ENCODE results near the gene USP16.
A peak's percentile ranks its signal among the peaks of the same experiment; 100 is the strongest.
"Not testable (repeated sequence)": the region's sequence is repeated elsewhere in the genome, so short reads cannot be mapped to it uniquely, and the experiment has no call there.

The USP16 gene

GRCh38 chr21:29007810-29008209 lies 16.7 kb upstream of the USP16 start:
- peaks cover 10% of the 10 kb centered on the region for H3K36me3 Mint-ChIP-seq (ENCODE audit: insufficient read depth)
- no peak overlapping the region for H3K27ac Mint-ChIP-seq (ENCODE audit: low read depth)
- DNase-seq (ENCODE audit: low spot score in 2 of 2), result no peak
- H3K4me1 Mint-ChIP-seq, result no peaks in the 10 kb centered on the region
- ATAC-seq (replicated peaks; ENCODE audit: extremely low read depth, poor library complexity, severe bottlenecking), result no peak
- H3K27me3 Mint-ChIP-seq, result no peaks in the 10 kb centered on the region
- no peak overlapping the region for H3K4me3 Mint-ChIP-seq
- no peaks in the 10 kb centered on the region for H3K9me3 Mint-ChIP-seq

DNA sequence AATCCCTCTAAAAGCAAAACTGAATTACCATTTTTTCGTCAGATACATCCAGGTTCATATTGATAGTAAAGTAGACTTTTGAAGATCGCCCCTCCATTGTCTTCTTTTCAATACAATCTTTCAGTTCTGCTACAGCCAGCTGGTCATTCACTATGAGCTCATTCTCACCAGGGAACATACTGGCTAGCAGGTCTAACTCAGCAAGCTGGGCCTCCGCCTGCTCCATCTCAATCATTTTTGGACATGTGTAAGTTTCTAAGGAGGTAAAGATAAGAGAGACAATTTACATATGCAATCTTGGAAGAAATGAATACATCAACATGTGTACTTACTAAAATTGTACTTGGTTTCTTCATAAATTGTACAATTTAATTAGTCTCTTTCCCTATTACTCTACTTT lies 16.1 kb upstream of the USP16 start:
- DNase-seq (ENCODE audit: low spot score in 2 of 2), result no peak
- H3K27ac Mint-ChIP-seq (ENCODE audit: low read depth), result no peak overlapping the region
- no peak for ATAC-seq (replicated peaks; ENCODE audit: extremely low read depth, poor library complexity, severe bottlenecking)
- H3K4me3 Mint-ChIP-seq, result no peak overlapping the region
- no peaks in the 10 kb centered on the region for H3K9me3 Mint-ChIP-seq
- peaks cover 9% of the 10 kb centered on the region for H3K36me3 Mint-ChIP-seq (ENCODE audit: insufficient read depth)
- H3K27me3 Mint-ChIP-seq, result no peaks in the 10 kb centered on the region
- no peaks in the 10 kb centered on the region for H3K4me1 Mint-ChIP-seq

- H3K27me3 Mint-ChIP-seq; H3K4me3 Mint-ChIP-seq; H3K9me3 Mint-ChIP-seq; ATAC-seq (replicated peaks; ENCODE audit: extremely low read depth, poor library complexity, severe bottlenecking); H3K36me3 Mint-ChIP-seq (ENCODE audit: insufficient read depth); H3K4me1 Mint-ChIP-seq; H3K27ac Mint-ChIP-seq (ENCODE audit: low read depth); DNase-seq (ENCODE audit: low spot score in 2 of 2): not testable (repeated sequence)
Observed at GRCh38 chr21:29011236-29011635, 13.2 kb upstream of the USP16 start.

GRCh38 chr21:29017639-29018237 lies 6.7 kb upstream of the USP16 start:
- peaks cover 12% of the 10 kb centered on the region for H3K36me3 Mint-ChIP-seq (ENCODE audit: insufficient read depth)
- H3K27ac Mint-ChIP-seq (ENCODE audit: low read depth), result peak overlapping the region; percentile 72
- ATAC-seq (replicated peaks; ENCODE audit: extremely low read depth, poor library complexity, severe bottlenecking) (no peak), DNase-seq (ENCODE audit: low spot score in 2 of 2) (no peak)
- no peaks in the 10 kb centered on the region for H3K9me3 Mint-ChIP-seq
- H3K4me1 Mint-ChIP-seq, result peaks cover 18% of the 10 kb centered on the region
- H3K4me3 Mint-ChIP-seq, result peak overlapping the region; percentile 81
- H3K27me3 Mint-ChIP-seq, result no peaks in the 10 kb centered on the region

- H3K27me3 Mint-ChIP-seq, result no peaks in the 10 kb centered on the region
- no peaks in the 10 kb centered on the region for H3K9me3 Mint-ChIP-seq
- ATAC-seq (replicated peaks; ENCODE audit: extremely low read depth, poor library complexity, severe bottlenecking), result peak; percentile 8
- no peak for DNase-seq (ENCODE audit: low spot score in 2 of 2)
- peaks cover 24% of the 10 kb centered on the region for H3K4me1 Mint-ChIP-seq
- H3K27ac Mint-ChIP-seq (ENCODE audit: low read depth), result peak overlapping the region; percentile 72
- peak overlapping the region; percentile 81 for H3K4me3 Mint-ChIP-seq
- H3K36me3 Mint-ChIP-seq (ENCODE audit: insufficient read depth), result peaks cover 12% of the 10 kb centered on the region
Observed at GRCh38 chr21:29018540-29018939, 5.9 kb upstream of the USP16 start.

GRCh38 chr21:29022166-29022565 lies 2.3 kb upstream of the USP16 start:
- DNase-seq (ENCODE audit: low spot score in 2 of 2), result no peak
- ATAC-seq (replicated peaks; ENCODE audit: extremely low read depth, poor library complexity, severe bottlenecking), result no peak
- no peaks in the 10 kb centered on the region for H3K27me3 Mint-ChIP-seq
- peaks cover 31% of the 10 kb centered on the region for H3K36me3 Mint-ChIP-seq (ENCODE audit: insufficient read depth)
- peak overlapping the region; percentile 33 for H3K4me3 Mint-ChIP-seq
- peak overlapping the region; percentile 72 for H3K27ac Mint-ChIP-seq (ENCODE audit: low read depth)
- no peaks in the 10 kb centered on the region for H3K9me3 Mint-ChIP-seq
- peaks cover 56% of the 10 kb centered on the region for H3K4me1 Mint-ChIP-seq

DNA sequence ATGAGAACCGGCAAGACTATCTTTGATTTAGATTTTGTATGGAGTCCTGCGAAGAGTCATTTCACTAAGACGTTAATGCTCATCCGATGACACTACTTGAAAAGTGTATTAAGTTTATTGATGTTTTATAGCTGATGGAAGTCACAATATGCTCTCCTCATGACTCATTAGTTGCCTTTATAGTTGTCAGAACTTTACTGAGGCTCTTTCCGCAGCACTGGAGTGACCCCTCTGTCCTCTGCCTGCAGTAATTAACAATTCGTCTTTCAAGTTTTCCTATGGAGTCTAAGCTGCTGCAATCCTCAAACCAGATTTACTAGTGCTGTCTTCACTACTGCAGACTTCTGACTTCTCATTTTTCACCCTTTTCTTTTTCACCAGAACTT lies 853 bp downstream of the USP16 start:
- ATAC-seq (replicated peaks; ENCODE audit: extremely low read depth, poor library complexity, severe bottlenecking) (no peak), DNase-seq (ENCODE audit: low spot score in 2 of 2) (no peak)
- no peaks in the 10 kb centered on the region for H3K27me3 Mint-ChIP-seq
- peaks cover 47% of the 10 kb centered on the region for H3K4me1 Mint-ChIP-seq
- peak overlapping the region; percentile 99 for H3K27ac Mint-ChIP-seq (ENCODE audit: low read depth)
- peak overlapping the region; percentile 89 for H3K4me3 Mint-ChIP-seq
- H3K36me3 Mint-ChIP-seq (ENCODE audit: insufficient read depth), result peaks cover 45% of the 10 kb centered on the region
- H3K9me3 Mint-ChIP-seq, result no peaks in the 10 kb centered on the region

- no peak overlapping the region for H3K4me3 Mint-ChIP-seq
- H3K36me3 Mint-ChIP-seq (ENCODE audit: insufficient read depth), result peaks cover 69% of the 10 kb centered on the region
- H3K4me1 Mint-ChIP-seq, result peaks cover 37% of the 10 kb centered on the region
- no peak for ATAC-seq (replicated peaks; ENCODE audit: extremely low read depth, poor library complexity, severe bottlenecking)
- no peaks in the 10 kb centered on the region for H3K9me3 Mint-ChIP-seq
- H3K27ac Mint-ChIP-seq (ENCODE audit: low read depth), result no peak overlapping the region
- no peak for DNase-seq (ENCODE audit: low spot score in 2 of 2)
- no peaks in the 10 kb centered on the region for H3K27me3 Mint-ChIP-seq
Observed at GRCh38 chr21:29029524-29029923, 5.1 kb downstream of the USP16 start.

- no peak for DNase-seq (ENCODE audit: low spot score in 2 of 2)
- Mint-ChIP-seq H3K27ac (ENCODE audit: low read depth) (no peak overlapping the region), H3K9me3 (no peaks in the 10 kb centered on the region), H3K27me3 (no peaks in the 10 kb centered on the region), H3K36me3 (ENCODE audit: insufficient read depth) (peaks cover 73% of the 10 kb centered on the region), H3K4me1 (peaks cover 23% of the 10 kb centered on the region), H3K4me3 (no peak overlapping the region)
- no peak for ATAC-seq (replicated peaks; ENCODE audit: extremely low read depth, poor library complexity, severe bottlenecking)
Observed at GRCh38 chr21:29030909-29031308, 6.4 kb downstream of the USP16 start.

DNA sequence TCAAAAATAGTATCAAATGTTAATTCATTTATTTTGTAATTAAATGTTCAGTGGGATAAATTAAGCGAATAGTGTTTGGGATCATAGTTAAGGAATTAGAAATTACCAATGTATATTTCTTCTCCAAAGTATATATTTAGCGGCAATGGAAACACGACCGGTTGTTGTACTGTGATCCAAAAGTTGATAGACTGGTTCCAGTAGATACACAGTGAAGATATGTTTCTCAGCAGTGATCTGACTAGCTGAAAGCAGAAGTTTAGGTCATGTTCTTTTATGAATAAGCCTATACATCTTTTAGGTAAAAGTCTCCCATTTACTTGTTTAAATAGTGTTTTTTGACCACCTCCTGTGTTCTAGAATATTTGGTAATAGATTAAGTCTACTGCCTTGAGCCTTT lies 8.8 kb downstream of the USP16 start:
- H3K36me3 Mint-ChIP-seq (ENCODE audit: insufficient read depth), result peaks cover 83% of the 10 kb centered on the region
- H3K27me3 Mint-ChIP-seq, result no peaks in the 10 kb centered on the region
- no peak overlapping the region for H3K27ac Mint-ChIP-seq (ENCODE audit: low read depth)
- ATAC-seq (replicated peaks; ENCODE audit: extremely low read depth, poor library complexity, severe bottlenecking) (no peak), DNase-seq (ENCODE audit: low spot score in 2 of 2) (no peak)
- no peak overlapping the region for H3K4me3 Mint-ChIP-seq
- no peaks in the 10 kb centered on the region for H3K9me3 Mint-ChIP-seq
- H3K4me1 Mint-ChIP-seq, result peaks cover 16% of the 10 kb centered on the region

GRCh38 chr21:29033871-29034270 lies 9.4 kb downstream of the USP16 start:
- Mint-ChIP-seq H3K36me3 (ENCODE audit: insufficient read depth) (peaks cover 85% of the 10 kb centered on the region), H3K9me3 (no peaks in the 10 kb centered on the region), H3K4me3 (no peak overlapping the region), H3K27me3 (no peaks in the 10 kb centered on the region), H3K4me1 (peaks cover 16% of the 10 kb centered on the region), H3K27ac (ENCODE audit: low read depth) (no peak overlapping the region)
- ATAC-seq (replicated peaks; ENCODE audit: extremely low read depth, poor library complexity, severe bottlenecking) (no peak), DNase-seq (ENCODE audit: low spot score in 2 of 2) (no peak)

DNA sequence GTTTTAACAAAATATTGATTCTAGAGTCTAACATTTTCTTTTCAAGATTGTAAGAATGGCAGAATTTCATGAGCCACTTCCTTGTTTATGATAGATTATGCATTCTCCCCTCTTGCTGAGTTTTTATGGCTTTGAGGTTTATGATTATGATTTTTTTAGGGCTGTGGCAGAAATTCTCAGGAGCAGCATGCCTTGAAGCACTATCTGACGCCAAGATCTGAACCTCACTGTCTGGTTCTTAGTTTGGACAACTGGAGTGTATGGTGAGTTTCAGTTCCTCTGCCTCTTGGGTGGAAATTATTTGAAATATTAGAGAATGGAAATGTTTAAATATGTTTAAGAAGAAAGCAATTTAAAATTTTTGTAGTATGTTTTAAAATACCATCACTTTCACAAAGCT lies 10.2 kb downstream of the USP16 start:
- ATAC-seq (replicated peaks; ENCODE audit: extremely low read depth, poor library complexity, severe bottlenecking) (no peak), DNase-seq (ENCODE audit: low spot score in 2 of 2) (no peak)
- peaks cover 83% of the 10 kb centered on the region for H3K36me3 Mint-ChIP-seq (ENCODE audit: insufficient read depth)
- H3K27ac Mint-ChIP-seq (ENCODE audit: low read depth), result no peak overlapping the region
- H3K9me3 Mint-ChIP-seq, result no peaks in the 10 kb centered on the region
- peaks cover 13% of the 10 kb centered on the region for H3K4me1 Mint-ChIP-seq
- no peak overlapping the region for H3K4me3 Mint-ChIP-seq
- H3K27me3 Mint-ChIP-seq, result no peaks in the 10 kb centered on the region

DNA sequence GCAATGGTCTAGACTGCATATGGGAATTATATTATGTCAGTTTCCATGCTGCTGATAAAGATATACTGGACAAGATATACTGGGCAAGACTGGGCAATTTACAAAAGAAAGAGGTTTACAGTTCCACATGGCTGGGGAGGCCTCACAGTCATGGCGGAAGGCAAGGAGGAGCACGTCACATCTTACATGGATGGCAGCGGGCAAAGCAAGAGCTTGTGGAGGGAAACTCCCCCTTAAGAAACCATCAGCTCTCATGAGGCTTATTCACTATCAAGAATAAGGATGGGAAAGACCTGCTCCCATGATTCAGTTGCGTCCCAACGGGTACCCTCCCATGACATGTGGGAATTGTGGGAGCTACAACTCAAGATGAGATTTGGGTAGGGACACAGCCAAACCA lies 27.8 kb downstream of the USP16 start:
- peaks cover 49% of the 10 kb centered on the region for H3K36me3 Mint-ChIP-seq (ENCODE audit: insufficient read depth)
- no peaks in the 10 kb centered on the region for H3K27me3 Mint-ChIP-seq
- no peak for DNase-seq (ENCODE audit: low spot score in 2 of 2)
- H3K9me3 Mint-ChIP-seq, result no peaks in the 10 kb centered on the region
- no peaks in the 10 kb centered on the region for H3K4me1 Mint-ChIP-seq
- no peak overlapping the region for H3K27ac Mint-ChIP-seq (ENCODE audit: low read depth)
- H3K4me3 Mint-ChIP-seq, result no peak overlapping the region
- ATAC-seq (replicated peaks; ENCODE audit: extremely low read depth, poor library complexity, severe bottlenecking), result no peak
